HepG2 (cell line): ENCODE results near the gene ALDH3A1. TPM values are rescaled to one million over a fixed set of nuclear protein-coding genes. Genes with fewer than 3 reads are reported as not detected.

Experiments
- BHLHE40 ChIP-seq: IDR thresholded peaks from 2 replicates; pipeline ENCODE4 v1.6.1; 2011; ENCODE audit warnings: low read length, improper control_type of control experiment
- DBP ChIP-seq: sonication (generic); formaldehyde crosslinking; IDR thresholded peaks from 2 replicates; pipeline ENCODE4 v1.4.0; 2020; ENCODE audit warnings: missing genetic modification reagents; ENCODE audit errors: not compliant biosample characterization
- DMAP1 ChIP-seq: IDR thresholded peaks from 2 replicates; pipeline ENCODE4 v1.6.1; 2016
- GFI1 ChIP-seq: sonication (generic); formaldehyde crosslinking; IDR thresholded peaks from 2 replicates; pipeline ENCODE4 v1.5.0; 2020; ENCODE audit warnings: missing genetic modification reagents, mild to moderate bottlenecking, borderline replicate concordance
- KAT7 ChIP-seq: IDR thresholded peaks from 2 replicates; pipeline ENCODE4 v1.6.1; 2018; ENCODE audit warnings: borderline replicate concordance, missing compliant biosample characterization
- PAX8 ChIP-seq: sonication (generic); formaldehyde crosslinking; IDR thresholded peaks from 2 replicates; pipeline ENCODE4 v1.8.0; 2022; ENCODE audit warnings: mild to moderate bottlenecking, missing genetic modification reagents, borderline replicate concordance
- SAFB2 ChIP-seq: sonication (generic); formaldehyde crosslinking; IDR thresholded peaks from 2 replicates; pipeline ENCODE4 v1.5.1; 2020; ENCODE audit warnings: missing genetic modification reagents, low read depth, mild to moderate bottlenecking, borderline replicate concordance
- SP2 ChIP-seq: sonication (generic); formaldehyde crosslinking; IDR thresholded peaks from 2 replicates; pipeline ENCODE4 v1.5.1; 2020; ENCODE audit warnings: mild to moderate bottlenecking, missing genetic modification reagents
- ZBTB46 ChIP-seq: sonication (generic); formaldehyde crosslinking; IDR thresholded peaks from 2 replicates; pipeline ENCODE4 v1.4.0; 2020; ENCODE audit warnings: mild to moderate bottlenecking, missing genetic modification reagents, borderline replicate concordance
- ZNF253 ChIP-seq: sonication (generic); formaldehyde crosslinking; IDR thresholded peaks from 2 replicates; pipeline ENCODE4 v1.8.0; 2022; ENCODE audit warnings: mild to moderate bottlenecking, missing genetic modification reagents, borderline replicate concordance
- ZNF460 ChIP-seq: sonication (generic); formaldehyde crosslinking; IDR thresholded peaks from 2 replicates; pipeline ENCODE4 v1.5.1; 2020; ENCODE audit warnings: missing genetic modification reagents, mild to moderate bottlenecking, borderline replicate concordance
- ZNF777 ChIP-seq: sonication (generic); formaldehyde crosslinking; IDR thresholded peaks from 2 replicates; pipeline ENCODE4 v1.4.0; 2020; ENCODE audit warnings: missing genetic modification reagents
- ZNF781 ChIP-seq: sonication (generic); formaldehyde crosslinking; IDR thresholded peaks from 2 replicates; pipeline ENCODE4 v1.5.1; 2020; ENCODE audit warnings: borderline replicate concordance, mild to moderate bottlenecking, missing genetic modification reagents; ENCODE audit errors: not compliant biosample characterization
- polyA plus RNA-seq, 8 experiments: library from polyadenylated mRNA; depleted of rRNA in 3 of 8; stranded (reverse) in 7 of 8; unstranded in 1 of 8; fragments of >200 nt; fragmentation: Illumina TruSeq in 4 of 8; extraction: Trizol in 4 of 8; gene quantifications; 2 replicates each; pipeline versions ENCODE4 v1.2.1 to v1.2.3, GENCODE V29; 2011 to 2016; ENCODE audit warnings: low read depth in 4 of 8, missing spikeins in 1 of 8, mixed read lengths in 1 of 8; ENCODE audit not compliant: insufficient read depth in 1 of 8
- total RNA-seq, 5 experiments: library from RNA; depleted of rRNA; stranded (reverse); fragments of >200 nt; fragmentation: Illumina TruSeq; extraction: Trizol; gene quantifications; 2 replicates each; pipeline ENCODE4 v1.2.3, GENCODE V29; 2016; ENCODE audit warnings: low read depth in 1 of 5
- TF ChIP-seq, protein P1 (sequence below): sonication (generic); formaldehyde crosslinking; IDR thresholded peaks from 2 replicates; pipeline ENCODE4 v1.9.0; 2021; ENCODE audit warnings: missing genetic modification reagents, borderline replicate concordance
- TF ChIP-seq, protein P2 (sequence below): sonication (generic); formaldehyde crosslinking; IDR thresholded peaks from 2 replicates; pipeline ENCODE4 v1.5.0; 2020; ENCODE audit warnings: missing genetic modification reagents

Gene ALDH3A1
- total and polyA plus RNA-seq, 2 of the 13 experiments (the other 11 are each of a cell fraction or from before 2014, with no cell fraction given): 0.07 to 0.62 TPM

DNA sequence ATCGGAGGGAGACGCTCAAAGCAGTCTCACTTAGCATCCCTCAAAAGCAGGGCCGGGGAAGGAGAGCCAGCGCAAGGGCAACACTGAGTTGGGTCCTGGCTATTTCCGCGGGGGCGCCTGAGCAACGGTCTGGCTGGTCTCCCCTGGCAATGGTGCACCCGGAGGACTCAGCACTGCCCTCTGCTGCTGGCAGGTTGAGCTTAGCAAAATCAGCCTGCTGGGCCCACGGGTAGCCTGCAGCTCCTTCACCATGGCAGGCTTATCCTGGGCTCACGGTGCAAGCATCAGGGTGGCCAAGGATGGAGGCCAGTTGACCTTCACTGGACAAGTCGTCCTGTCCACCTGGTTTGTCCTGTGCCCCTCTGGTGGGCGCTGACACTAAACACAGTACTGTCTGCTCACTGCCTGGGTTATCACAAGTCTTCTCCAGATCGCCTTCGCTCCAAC is 14.4 kb upstream of the ALDH3A1 start (continued):
- TF ChIP-seq, protein P1, sequence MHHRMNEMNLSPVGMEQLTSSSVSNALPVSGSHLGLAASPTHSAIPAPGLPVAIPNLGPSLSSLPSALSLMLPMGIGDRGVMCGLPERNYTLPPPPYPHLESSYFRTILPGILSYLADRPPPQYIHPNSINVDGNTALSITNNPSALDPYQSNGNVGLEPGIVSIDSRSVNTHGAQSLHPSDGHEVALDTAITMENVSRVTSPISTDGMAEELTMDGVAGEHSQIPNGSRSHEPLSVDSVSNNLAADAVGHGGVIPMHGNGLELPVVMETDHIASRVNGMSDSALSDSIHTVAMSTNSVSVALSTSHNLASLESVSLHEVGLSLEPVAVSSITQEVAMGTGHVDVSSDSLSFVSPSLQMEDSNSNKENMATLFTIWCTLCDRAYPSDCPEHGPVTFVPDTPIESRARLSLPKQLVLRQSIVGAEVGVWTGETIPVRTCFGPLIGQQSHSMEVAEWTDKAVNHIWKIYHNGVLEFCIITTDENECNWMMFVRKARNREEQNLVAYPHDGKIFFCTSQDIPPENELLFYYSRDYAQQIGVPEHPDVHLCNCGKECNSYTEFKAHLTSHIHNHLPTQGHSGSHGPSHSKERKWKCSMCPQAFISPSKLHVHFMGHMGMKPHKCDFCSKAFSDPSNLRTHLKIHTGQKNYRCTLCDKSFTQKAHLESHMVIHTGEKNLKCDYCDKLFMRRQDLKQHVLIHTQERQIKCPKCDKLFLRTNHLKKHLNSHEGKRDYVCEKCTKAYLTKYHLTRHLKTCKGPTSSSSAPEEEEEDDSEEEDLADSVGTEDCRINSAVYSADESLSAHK (CRISPR knock-in tag): no peak
- TF ChIP-seq KAT7 (no peak), ZNF253 (CRISPR knock-in tag) (no peak), DBP (no peak), SAFB2 (CRISPR knock-in tag) (no peak), PAX8 (CRISPR knock-in tag) (no peak), SP2 (CRISPR knock-in tag) (no peak), BHLHE40 (0 out of 2 replicates have a peak, but pooled peaks have one; percentile 7), ZNF781 (CRISPR knock-in tag) (no peak), ZBTB46 (no peak), ZNF777 (0 out of 2 replicates have a peak, but pooled peaks have one; percentile 21), DMAP1 (CRISPR knock-in tag) (no peak), ZNF460 (CRISPR knock-in tag) (no peak), GFI1 (CRISPR knock-in tag) (no peak)
- TF ChIP-seq, protein P2, sequence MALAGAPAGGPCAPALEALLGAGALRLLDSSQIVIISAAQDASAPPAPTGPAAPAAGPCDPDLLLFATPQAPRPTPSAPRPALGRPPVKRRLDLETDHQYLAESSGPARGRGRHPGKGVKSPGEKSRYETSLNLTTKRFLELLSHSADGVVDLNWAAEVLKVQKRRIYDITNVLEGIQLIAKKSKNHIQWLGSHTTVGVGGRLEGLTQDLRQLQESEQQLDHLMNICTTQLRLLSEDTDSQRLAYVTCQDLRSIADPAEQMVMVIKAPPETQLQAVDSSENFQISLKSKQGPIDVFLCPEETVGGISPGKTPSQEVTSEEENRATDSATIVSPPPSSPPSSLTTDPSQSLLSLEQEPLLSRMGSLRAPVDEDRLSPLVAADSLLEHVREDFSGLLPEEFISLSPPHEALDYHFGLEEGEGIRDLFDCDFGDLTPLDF (CRISPR knock-in tag): no peak
